ENCODE measurements around the gene DLEC1.

The DLEC1 gene

DNA sequence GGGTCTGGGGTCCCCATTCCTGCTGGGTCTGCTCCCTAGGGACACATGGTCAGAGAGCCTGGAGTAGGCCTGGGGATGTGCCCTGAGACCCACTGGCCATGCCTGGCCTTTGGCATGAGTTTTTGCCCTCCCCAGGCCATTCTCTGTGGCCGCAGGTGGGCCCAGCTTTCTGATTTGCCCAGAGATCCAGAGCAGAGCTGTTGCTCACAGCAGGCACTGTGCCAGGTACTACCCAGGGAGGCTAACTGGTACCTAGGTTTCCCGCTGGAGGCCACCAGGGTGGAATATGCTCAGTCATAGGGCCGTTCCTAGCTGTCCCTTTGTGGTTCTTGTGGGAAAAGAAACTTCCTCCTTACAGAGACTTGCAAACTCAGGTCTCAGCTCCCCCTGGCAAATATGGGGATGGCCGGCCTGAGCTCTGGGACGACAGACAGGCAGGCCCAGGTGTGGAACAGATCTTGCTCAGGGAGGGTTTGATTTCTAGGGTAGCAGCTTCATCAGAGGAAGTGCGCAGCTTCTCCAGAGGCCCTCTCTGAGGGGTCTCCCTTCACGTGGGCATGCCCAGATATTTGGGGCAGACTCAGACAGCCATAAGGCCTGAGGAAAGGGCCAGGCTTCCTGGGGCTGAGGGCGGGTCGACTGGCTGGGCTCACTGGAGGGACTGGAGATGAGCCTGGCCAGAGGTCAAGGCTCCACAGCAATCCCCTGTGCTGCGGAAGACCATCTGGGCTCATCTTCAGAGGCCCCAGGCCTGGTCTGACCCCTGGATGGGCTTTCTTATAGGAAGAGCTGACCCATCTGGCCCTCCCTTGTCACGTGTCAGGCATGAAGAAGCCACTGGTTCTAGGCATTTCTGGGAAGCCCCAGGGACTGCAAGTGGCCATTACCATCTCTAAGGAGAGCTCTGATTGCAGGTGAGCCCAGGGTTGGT is 69.9 kb downstream of the DLEC1 start:
- DNase-seq (ENCODE audit: low spot score), result no peak

GRCh38 chr3:38109580-38110313 is 70.7 kb downstream of the DLEC1 start:
- no peak for DNase-seq (ENCODE audit: low spot score)

DNA sequence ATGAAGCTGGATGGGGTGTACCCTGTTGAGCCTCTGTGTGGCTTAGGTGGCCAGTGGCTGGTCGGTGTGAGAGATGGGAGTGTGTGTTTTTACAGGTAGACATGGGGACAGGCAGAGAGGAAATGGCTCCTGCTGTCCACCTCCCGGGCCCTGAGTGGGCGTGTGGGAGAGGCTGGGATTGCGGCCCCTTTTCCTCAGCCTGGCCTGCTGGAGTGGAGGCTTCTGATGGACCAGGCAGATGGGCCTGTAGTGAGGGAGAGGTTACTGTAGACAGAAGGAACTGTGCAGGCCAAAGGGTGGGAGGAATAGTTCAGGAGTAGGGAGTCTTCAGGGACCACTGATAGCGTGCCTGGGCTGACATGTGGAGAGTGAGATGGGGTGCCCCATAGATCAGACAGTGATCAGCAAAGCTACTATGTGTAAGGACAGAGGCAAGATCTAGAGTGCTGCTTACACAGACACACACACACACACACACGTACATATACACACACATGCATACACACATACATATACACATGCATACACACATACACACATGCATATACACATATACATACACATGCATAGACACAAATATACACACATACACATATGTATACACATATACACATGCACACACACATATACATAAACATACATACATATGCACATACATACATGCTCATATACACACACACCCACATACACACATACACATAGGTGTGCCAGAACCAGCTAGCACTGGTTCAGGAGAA is 71.5 kb downstream of the DLEC1 start:
- no peak for DNase-seq (ENCODE audit: low spot score)

DNA sequence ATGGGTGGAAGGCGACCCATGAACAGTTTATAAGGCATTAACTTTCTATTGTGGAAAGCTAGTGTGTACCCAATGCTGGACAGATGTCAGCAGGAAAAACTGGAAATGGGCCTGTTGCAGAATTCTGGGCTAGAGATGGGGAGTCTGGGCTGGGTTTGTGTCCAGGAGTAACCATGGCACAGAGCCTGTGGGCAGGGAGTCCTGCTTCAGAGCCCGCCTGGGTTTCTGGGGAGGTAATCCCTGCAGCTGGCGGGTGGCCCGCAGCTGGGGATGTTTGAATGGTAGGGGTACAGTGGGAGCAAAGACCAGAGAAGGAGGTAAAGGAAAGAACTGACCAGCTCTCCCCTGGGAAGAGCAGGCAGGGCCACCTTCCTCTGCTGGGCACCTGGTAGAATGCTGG is 72.2 kb downstream of the DLEC1 start:
- DNase-seq (ENCODE audit: low spot score), result no peak

- DNase-seq (ENCODE audit: low spot score), result no peak
Measured at GRCh38 chr3:38111696-38112377, 72.8 kb downstream of the DLEC1 start.

DNA sequence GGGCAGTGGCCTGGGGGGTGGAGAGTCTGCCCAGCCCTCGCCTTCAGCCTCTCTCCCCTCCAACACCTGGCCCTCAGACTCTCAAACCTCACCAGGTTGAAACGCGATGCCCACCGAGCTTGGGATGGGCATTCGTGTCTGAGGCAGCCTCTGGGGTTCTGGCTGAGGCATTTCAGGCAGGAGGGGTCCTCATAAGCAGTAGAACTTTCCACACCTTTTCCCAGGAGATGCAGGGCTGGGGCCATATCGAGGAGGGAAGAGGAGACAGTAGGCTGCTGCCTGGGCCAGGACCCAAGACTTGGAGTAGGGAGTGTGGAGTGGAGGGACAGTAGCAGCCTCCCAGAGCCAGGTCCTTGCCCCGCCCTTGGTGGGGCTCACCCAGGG is 73.4 kb downstream of the DLEC1 start:
- no peak for DNase-seq (ENCODE audit: low spot score)

DNA sequence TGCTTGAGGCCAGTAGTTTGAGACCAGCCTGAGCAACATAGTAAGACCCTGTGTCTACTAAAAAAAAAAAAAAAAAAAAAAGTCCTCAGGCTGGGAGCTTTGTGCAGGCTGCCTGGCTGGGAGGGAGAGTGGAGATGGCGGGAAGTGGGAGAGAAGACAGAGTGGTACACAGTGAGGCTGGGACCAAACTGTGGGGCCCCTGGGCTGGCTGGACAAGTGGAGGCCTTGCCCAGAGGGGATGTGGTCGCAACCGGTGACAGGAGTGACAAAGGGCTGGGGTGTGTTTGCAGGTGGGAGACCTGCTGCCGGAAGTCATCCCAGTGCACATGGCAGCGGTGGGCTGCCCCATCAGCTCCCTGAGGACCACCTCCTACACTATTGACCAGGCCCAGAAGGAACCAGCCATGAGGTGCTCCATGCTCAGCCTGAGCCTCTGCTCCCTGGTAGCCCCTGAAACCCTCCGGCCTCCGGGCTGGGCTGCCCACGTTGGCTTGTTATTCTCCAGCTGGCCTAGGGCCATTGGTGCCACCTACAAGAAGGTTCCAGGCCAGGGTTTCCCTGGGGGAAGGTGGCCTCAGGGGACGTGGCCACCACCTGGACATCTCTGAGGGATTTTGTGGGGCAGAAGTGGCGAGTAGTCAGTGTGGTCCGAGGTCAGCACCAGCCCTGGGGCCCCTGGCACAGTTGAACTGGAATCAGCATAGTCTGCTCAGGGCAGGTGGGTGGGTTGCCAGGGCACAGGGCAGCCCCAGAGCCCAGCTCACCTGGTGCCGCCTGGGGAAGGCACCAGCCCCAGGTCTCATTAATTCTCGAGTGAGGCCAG is 75.3 kb downstream of the DLEC1 start:
- DNase-seq (ENCODE audit: low spot score), result no peak

GRCh38 chr3:38114875-38115644 is 76.1 kb downstream of the DLEC1 start:
- DNase-seq (ENCODE audit: low spot score), result no peak

GRCh38 chr3:38115645-38116427 is 76.8 kb downstream of the DLEC1 start:
- no peak for DNase-seq (ENCODE audit: low spot score)

GRCh38 chr3:38116471-38117162 is 77.6 kb downstream of the DLEC1 start:
- no peak for DNase-seq (ENCODE audit: low spot score)

DNA sequence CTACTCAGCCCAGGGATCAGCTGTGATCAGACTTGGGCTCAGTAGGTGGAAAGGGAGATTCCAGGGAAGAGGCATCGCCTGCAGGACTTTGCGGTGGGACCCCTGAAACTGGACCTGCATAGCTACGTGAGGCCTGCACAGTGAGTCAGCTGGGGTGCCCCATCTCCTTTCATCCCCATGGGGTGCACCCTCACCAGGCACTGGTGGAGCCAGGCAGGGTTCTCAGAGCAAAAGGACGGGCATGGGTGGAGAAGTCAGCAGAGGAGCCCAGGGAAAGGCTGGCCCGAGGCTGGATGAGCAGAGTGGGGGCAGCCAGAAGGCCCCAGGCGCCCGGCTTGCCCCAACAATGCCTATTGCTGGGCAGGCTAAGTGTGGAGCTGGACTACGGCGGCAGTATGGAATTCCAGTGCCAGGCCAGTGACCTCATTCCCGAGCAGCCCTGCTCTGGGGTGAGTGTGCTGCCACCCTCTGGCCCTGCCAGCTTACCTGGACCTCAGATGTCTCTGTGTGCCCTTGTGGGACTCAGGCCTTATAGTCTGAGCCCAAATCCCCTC is 78.2 kb downstream of the DLEC1 start:
- no peak for DNase-seq (ENCODE audit: low spot score)

GRCh38 chr3:38117748-38118420 is 78.9 kb downstream of the DLEC1 start:
- DNase-seq (ENCODE audit: low spot score), result peak; percentile 53

GRCh38 chr3:38118421-38119247 is 79.6 kb downstream of the DLEC1 start:
- no peak for DNase-seq (ENCODE audit: low spot score)

DNA sequence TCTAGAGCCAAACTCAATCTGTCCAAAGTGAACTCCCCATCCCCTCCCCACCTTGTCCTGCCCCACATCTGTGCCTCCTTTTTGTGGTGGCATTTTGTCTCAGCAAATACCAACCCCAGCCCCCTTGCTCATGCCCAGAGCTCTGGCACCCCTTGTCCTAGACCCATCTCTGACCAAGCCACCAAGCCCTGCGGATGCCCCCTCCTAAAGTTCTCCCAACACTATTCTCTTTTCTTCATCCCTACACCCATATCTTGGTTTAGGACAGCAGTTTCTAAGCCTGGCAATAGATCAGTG is 80.2 kb downstream of the DLEC1 start:
- no peak for DNase-seq (ENCODE audit: low spot score)

- DNase-seq (ENCODE audit: low spot score), result no peak
Measured at GRCh38 chr3:38119821-38120692, 81.0 kb downstream of the DLEC1 start.

Data from globus pallidus (tissue), 1 donor.